Stimulated activated CD8-positive, alpha-beta memory T cell treated with anti-CD3 and anti-CD28 coated beads, Interleukin-2, amount 100 ng/mL, for 1 hour (primary cell): ENCODE data around the gene AGO1.
"Not testable (repeated sequence)": the region's sequence is repeated elsewhere in the genome, so short reads cannot be mapped to it uniquely, and the experiment has no call there.

ENCODE experiments used
- DNase-seq, 2 donors: peaks; one replicate each; pipeline ENCODE4 v3.0.0-alpha.2; 2020; ENCODE audit warnings: low read depth in 2 of 2

The AGO1 gene

DNA sequence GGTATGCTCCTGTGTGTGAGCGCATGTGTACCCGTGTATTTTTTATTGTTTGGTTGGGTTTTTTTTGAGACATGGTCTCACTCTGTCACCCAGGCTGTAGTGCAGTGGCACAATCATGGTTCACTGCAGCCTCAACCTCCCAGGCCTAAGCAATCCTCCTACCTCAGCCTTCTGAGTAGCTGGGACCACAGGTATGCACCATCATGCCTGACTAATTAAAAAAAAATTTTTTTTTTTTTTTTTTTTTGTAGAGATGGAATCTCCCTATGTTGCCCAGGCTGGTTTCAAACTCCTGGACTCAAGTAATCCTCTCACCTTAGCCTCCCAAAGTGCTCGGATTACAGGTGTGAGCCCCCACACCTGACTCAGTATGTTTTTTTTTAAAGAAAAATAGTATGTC, 89.6 kb downstream of the AGO1 start:
- not testable (repeated sequence) for DNase-seq

DNA sequence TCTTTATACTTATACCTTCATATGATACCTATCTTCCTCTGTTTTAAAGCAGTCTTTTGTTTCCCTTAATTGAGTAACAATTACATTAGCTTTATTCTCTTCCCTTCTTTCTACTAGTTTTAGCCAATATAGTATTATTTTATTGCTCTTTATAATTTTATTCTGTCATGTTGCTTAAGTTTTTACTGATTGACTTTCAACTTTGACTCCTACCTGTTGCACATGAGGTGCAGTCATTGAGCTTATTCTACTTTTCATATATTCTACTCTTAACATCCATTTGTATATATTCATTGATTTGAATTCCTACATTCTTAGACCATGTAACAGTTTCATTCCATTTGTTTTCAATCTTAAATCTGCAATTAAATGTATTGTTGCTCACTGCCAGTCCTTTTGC, 97.1 kb downstream of the AGO1 start:
- DNase-seq = no peak
